GM19035 (cell line): ENCODE results near the gene SMYD1.

Experiments
- ATAC-seq: cut with Tn5 transposase; IDR thresholded peaks from one replicate; pipeline ENCODE4 v1.9.1; 2021; ENCODE audit not compliant: unreplicated experiment

The SMYD1 gene

DNA sequence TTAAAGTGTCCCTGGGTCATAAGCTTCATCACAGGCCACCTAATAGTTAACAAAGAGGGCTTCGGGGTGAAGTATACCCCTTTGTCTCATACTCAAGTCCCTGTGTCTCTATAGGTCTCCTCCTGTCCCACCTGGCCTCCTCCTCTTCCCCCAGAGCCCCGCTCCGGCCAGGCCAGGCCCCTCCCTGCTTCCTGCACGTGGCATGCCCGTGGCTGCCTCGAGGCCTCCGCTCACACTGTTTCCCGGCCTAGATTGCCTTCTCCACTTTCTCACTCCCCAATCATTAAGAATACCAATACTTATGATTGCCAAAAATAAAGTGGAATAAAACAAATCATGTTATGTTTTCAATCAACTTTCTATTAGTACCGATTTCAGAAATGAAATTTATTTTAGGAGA is 18.8 kb downstream of the SMYD1 start:
- no peak for ATAC-seq

DNA sequence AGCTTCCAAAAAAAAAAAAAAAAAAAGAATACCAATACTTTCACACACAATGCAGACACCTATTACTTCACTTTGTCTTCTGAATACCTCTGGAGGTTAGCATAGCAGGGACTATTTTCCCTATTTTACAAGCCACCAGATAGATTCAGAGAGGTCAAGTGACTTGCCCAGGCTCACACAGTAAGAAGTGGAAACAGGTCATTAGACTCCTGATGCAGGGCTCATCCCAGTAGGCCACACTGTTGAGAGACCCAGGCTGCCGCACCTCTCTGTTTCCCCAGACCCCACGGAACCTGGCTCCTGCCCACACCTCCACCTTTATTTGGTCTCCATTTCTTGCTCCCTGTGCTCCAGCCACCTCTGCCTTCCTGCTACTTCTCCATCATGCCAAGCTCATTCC is 19.4 kb downstream of the SMYD1 start:
- ATAC-seq = no peak

DNA sequence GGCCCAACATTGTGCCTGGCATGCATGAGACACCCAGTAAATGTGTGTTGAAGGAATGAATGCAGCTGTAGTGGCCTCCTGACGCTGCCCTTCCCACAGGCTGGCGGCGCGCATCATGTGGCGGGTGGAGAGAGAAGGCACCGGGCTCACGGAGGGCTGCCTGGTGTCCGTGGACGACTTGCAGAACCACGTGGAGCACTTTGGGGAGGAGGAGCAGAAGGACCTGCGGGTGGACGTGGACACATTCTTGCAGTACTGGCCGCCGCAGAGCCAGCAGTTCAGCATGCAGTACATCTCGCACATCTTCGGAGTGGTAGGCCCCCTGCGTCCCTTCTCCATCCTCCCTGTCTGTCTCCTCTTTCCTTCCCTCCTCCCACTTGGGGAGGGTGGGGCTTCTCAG is 20.1 kb downstream of the SMYD1 start:
- ATAC-seq = no peak

DNA sequence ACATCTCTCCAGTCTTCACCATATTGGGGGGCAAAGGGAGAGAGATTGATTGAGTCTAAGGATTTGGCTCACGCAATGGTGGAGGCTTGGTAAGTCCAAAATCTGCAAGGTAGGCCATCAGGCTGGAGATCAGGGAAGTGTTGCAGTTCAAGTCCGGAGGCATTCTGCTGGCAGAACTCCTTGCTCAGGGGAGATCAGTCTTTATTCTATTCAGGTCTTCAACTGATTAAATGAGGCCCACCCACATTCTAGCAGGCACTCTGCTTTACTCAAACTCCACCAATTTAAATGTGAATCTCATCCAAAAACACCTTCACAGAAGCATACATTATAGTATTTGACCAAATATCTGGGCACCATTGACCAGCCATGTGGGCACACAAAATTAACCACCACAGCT is 21.4 kb downstream of the SMYD1 start:
- ATAC-seq = no peak

DNA sequence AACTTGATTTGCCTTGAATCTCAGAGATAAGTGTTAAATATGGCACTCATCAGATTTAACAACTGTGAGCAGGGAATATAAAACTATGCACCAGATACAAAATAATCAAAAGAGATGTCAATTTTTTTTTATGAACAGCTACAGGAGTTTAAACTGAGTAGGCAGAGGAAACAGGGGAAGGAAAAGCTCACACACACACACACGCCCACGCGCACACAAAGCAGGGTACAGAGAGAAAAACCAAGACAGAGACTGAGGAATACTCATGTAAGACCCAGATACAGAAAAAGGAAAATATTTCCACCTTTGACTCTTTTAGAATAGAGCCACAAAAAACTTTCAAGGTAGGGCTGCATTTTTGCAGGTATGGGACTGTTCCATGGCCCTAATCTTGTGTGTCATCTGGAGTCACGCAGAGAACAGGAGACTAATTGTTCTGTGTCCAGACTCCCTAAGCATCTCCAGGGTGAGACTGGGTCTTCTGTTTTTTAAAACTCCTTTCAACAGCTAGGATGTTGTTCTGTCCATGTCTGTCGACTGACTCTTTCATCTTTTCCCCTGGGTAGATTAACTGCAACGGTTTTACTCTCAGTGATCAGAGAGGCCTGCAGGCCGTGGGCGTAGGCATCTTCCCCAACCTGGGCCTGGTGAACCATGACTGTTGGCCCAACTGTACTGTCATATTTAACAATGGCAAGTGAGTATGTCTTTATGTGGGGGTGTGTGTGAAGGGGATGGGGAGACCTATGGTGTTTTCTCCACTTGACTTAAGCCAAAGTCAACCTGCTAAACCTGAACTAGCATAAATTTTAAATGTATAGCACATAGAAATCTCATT is 23.0 kb downstream of the SMYD1 start:
- no peak for ATAC-seq

DNA sequence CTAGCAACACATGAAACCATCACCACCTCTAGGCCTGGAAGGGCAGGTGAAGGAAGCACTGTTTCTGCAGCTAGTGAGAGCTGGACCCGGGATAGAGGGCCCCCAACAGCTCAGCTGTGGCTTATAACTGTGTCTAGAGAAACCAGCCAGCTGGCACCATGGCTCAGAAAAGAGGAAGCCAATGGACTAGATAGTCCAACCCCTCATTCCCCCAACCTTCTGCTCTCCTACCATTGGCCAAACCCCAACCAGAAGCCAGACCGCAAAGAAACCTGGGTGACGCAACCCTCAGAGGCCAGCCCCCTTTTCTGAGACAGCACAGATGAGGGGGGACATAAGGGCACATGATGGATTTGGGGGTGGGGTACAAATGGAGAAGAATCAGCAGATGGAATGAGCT is 24.3 kb downstream of the SMYD1 start:
- ATAC-seq = no peak

DNA sequence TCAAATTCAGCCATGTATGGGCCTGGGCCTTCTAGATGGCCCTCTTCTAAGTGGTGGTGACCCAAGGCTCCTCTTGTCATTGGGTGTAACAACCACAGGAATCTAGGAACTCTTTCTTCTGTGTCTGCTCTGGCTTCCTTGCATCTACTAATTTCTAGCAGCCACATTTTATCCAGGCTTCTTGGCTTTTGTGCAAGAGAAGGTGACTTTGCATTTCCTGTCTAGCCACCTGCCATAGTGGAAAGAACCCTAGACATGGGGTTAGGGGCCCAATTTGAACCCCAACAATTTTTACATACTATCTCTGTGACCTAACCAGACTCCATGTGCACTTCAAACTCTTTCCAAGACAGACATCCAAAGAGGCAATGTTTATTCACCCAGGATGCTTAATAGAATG is 25.1 kb downstream of the SMYD1 start:
- no peak for ATAC-seq

DNA sequence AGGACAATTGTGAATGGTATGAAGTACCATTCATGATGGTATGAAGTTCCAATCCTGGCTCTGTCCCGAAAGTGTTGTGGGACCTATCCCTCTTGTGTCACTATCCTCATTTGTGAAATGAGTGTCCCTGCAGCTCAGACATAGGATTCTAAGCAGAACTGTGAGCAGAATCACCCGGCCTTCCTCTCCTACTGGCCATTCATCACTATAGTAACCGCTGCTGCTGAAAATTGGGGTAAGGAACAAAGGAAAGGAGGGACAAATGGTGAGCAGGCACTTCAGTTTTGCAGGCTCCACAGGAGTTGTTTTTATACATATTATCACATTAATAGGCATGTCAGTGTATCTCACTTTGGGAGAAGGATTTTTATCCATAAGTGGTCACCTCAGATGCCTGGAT is 27.4 kb downstream of the SMYD1 start:
- ATAC-seq = no peak

DNA sequence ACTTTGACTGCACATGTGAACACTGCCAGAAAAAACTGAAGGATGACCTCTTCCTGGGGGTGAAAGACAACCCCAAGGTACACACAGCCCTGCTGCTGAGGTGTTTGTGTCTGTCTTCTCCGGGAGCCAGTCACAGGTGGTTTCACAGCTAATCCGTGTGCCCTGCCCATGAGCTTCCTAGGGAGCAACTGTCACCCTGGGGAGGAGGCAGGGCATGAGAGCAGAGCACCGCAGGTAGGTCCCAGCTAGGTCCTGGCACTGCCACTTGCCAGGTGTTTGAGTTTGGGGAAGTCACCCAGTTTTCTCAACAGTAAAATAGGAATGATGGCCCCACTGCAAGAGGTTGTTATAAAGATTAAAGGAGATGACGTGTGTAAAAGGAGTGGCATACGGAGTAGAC is 29.1 kb downstream of the SMYD1 start:
- ATAC-seq = no peak

DNA sequence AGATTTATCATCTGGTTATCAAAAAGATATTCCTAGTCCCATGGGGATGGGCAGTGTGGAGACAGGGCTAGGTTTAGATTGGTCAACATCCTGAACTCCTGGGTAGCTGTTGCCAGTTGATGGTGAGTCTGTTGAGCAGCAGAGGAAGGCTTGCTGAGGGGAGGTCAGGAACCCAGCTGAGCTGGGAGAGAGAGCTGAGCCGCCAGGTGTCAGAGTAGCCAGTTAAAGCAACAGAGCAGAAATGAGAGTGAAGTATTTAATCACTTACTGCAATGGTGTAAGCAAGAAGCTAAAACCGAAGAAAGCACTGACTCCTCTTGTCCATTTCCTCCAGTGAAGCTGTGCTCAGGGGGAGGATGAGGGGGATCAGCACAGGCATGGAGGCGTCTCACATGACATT is 29.6 kb downstream of the SMYD1 start:
- no peak for ATAC-seq

DNA sequence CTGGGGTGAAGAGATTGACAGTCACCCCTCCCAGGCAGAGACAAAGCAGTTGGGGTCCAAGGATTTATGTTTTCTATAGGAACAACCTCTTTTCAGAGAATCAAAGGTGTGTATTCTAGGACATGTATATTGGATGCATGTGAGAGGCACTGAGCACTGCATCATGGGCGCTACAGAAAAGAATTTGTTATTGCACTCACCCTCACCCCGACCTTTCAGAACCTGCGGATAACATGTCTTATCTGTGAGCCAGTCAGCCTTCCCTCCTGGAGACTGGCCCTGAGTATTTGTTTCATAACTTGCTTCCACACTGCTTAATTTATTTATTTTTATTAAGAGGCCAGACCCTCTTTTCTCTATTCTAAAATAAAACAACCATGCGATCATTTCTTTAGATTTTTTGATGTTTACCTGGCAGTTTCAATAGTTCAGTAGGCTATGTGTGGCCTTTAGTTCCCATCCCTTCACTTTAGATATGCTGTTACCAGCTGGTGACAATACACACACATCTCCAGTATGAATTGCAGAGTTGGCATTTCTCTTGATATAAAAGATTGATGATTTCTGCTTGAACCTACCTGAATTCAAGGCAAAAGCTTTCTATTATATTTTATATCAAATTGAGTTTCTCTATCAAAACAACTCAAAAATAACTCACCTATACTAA is 30.4 kb downstream of the SMYD1 start:
- no peak for ATAC-seq

DNA sequence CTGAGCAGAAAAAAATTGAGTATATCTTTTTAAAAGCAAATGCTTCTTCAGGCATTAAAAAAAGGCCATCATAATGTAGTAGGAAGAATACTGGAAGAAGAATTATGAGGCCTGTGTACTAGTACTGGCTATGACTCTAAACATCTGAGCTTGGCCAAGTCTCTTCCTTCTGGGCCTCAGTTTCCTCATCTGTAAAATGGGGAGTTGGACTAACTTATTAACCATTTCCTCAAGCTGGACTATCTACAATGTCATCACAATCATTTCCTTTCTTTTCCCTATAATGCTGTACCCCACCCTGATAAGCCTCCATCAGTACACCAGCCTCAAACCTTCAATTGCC is 30.9 kb downstream of the SMYD1 start:
- no peak for ATAC-seq

DNA sequence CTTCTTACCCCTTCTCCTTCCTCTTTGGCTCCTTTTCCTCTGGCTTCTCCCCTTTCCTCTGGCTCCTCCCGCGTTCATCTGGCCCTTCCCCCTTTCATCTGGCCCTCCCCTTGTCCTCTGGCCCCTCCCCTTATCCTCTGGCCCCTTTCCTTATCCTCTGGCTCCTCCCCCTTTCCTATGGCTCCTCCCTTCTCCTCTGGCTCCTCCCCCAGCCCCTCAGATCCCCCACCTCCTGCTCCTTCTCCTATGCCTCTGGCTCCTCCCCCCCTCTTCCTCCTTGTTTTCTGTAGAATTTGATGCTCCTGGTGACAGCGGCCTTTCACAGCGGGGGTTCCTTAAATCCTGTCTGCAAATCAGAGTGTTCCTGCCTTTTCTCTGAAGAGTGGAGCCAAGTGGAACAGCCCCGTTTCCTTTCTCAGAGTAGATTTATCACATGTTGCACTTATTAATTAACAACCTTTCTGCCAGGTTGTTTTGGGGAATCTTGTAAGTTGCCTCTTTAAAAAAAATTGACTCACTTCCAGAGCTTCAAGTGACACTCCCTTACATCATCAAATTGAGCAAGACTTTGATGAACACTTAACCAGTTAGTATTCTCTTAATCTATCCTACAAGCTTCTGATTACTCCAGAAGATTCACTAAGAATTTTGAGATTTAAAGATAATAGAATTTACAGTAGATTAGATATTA is 32.3 kb downstream of the SMYD1 start:
- ATAC-seq = no peak

DNA sequence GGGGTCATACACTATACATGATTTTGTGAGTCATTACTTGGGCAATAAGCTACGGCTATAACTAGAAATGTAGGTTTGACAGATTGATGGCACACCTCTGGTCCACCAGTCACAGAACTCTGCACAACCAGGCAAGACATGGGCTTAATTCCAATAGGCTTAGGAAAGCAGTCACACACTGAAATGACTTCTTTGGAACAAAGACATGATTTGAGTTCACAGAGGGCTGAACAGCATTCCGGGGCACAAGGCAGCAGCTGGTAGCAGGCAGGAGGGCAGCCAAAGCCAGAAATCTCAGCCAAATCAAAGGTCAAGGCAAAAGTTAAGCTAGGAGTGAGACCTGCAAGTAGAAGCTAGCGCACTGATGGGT is 32.8 kb downstream of the SMYD1 start:
- ATAC-seq = no peak

DNA sequence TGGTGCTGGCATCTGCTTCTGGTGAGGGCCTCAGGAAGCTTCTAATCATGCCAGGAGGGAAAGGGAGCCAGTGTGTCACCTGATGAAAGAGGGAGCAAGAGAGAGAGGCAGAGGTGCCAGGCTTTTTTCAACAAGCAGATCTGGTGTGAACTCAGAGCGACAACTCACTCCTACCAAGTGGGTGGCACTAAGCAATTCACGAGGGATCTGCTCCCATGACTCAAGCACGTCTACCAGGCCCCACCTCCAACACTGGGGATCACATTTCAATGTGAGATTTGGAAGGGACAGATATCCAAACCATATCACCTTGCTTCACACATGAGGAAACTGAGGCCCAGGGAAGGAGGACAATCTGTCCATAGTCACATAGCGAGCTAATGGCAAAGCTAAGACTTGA is 41.2 kb downstream of the SMYD1 start:
- no peak for ATAC-seq

DNA sequence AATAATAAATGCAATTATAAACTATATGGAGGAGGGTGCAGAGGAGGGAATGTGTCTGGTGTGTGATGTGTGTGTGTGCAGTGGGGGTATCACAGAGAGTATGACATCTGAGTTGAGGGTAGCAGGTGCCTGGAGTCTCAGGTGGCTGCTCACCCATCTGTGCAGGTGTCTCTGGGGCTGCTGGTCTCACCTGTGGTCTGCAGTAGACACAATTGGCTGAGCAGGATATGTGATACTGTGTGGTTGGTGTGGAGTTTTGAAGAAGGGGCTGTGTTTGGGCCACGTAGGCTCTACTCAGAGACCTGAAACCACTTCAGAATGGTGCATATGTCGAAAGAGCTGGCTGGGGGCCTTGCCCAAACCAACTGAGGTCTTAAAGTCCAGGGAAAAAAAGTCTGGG is 43.2 kb downstream of the SMYD1 start:
- ATAC-seq = no peak

DNA sequence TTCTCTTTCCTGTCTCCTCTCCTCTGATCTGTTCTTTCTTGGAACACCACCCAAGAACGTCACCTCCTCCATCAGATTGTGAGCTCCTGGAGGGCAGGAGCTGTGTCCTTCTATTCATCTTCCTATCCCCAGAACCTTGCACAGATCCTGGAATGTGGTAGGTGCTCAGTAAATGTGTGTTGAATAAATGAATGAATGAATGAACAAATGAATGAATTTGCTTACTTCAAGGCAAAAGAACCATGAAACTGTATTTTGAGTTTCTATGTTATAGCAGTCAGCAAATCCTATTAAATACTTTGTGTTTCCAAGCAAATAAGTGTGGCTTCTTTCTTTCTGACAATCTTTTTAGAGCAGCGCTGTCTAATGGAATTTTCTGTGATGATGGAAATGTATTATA is 45.4 kb downstream of the SMYD1 start:
- no peak for ATAC-seq

DNA sequence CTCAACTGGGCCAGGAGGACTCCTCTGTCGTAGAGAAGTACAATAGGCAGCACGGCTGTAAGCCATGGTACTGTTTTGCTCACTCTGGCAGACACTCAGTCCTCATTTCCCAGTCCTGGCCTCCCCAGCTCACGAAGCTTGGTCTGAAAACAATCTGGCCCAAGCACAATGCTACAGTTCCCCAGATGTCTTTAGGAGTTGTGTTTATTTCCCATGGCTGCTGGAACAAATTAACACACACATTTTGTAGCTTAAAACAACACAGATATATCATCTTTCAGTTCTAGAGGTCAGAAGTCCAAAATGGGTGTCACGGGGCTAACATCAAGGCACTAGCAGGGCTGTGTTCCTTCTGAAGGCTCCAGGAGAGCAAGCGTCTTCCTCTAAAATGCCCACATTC is 47.3 kb downstream of the SMYD1 start:
- ATAC-seq = no peak

DNA sequence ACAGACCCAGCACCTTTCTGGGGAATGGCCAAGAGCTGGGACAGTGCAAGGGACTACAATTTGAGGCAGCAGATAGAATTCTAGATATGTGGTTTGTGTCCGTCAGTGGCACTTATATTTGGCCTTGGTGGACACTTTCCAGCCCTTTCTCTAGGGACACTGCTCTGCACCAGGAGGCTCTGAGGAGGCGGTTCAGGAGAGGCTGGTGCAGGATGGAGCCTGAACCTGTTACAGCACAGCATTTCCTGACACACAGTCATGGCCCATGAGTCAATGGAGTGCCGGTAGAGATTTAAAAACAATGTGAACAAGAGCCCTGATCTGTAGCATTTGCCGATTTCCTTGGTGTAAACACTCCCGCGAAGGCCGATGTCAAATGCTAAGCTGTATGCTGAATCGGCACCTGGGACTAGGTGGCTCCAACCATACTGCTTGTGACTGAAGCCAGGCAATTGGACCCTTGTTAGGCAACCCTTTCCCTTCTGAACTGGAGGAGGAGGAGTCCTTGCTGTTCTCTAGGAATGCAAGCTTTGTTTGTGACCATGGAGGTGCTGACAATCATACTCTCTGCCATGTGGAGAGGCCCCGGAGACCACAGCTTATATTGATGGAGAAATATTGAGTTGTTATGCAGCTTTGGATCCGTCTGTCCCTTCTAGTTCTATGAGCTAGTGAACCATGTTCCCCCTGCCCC is 48.3 kb downstream of the SMYD1 start:
- no peak for ATAC-seq

DNA sequence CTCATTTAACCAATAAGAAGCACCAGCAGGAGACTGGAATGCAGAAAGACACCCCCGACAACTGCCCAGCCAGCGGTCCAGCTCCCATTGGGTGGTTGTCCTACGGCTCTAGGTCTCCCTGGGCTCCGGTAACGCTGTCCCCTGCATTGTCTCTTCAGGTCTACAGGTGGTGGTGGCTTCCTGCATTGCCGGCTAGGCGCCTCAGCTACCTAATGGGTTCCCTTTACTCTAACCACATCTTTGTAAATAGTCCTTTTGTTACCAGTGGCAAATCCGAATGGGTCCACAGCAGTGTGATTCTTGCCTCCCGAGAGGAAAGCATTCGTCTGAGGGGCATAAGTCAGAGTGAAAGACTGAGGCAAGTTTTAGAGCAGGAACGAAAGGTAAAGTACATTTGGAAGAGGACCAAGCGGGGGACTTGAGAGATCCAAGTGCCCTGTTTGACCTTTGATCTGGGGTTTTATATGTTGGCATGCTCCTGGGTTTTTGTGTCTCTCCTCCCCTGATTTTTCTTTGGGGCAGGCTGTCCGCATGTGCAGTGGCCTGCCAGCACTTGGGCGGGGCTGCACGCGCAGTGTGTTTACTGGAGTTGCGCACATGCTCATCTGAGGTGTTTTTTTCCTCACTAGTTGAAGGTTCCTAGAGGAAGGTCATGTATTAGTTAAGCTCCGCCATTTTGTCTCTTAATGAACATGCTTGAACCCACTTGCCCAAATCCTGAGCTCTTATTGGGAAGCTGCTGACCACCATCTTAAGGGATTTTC is 49.2 kb downstream of the SMYD1 start:
- ATAC-seq = no peak

DNA sequence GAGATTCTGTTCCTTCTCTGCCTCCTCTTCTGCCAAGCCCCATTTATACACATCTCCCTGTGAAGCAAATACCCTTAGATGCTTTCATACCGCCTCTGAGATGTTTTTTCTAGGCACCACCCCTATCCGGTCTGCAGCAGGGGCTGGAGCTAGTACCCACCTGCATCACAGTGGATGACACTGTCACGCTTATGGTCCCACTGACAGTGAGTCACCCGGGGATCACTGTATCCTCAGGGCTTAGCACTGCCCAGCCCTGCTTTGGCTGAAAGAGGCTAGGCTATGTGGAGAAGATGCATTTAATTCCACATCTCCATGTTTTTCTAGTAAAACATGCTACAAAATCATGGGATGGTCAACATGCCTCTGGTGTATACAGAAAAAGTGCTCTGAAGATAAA is 50.3 kb downstream of the SMYD1 start:
- ATAC-seq = no peak
